Breast epithelium (tissue), 4 donors: ENCODE measurements around the gene PTPRH. TPM values are rescaled to one million over a fixed set of nuclear protein-coding genes. Genes with fewer than 3 reads are reported as not detected.

ENCODE experiments used
- DNase-seq, 2 donors: peaks; one replicate each; pipeline ENCODE4 v3.0.0-alpha.2; 2019; ENCODE audit warnings: low spot score in 2 of 2
- H3K27ac ChIP-seq, 2 donors: fragments of 200-600 bp; sonication (generic) in 1 of 2; one replicate each; pipeline ENCODE4 v1.5.1; 2016 to 2019; ENCODE audit warnings: mild to moderate bottlenecking in 1 of 2
- H3K27me3 ChIP-seq, 2 donors: fragments of 200-600 bp; sonication (generic) in 1 of 2; one replicate each; pipeline versions ENCODE4 v1.5.1 to v1.6.0; 2017 to 2019; ENCODE audit warnings: control low read depth in 1 of 2, mild to moderate bottlenecking in 1 of 2
- H3K36me3 ChIP-seq: fragments of 200-600 bp; one replicate; pipeline ENCODE4 v1.5.1; 2019
- H3K4me1 ChIP-seq, 2 donors: fragments of 200-600 bp; sonication (generic); one replicate each; pipeline ENCODE4 v1.5.1; 2016 to 2019; ENCODE audit warnings: control low read depth in 1 of 2
- H3K4me3 ChIP-seq, 3 donors: fragments of 200-600 bp; sonication (generic); 1 replicate in 2 of 3; 2 replicates in 1 of 3; pipeline ENCODE4 v1.5.1; 2016 to 2019; ENCODE audit warnings: mild to moderate bottlenecking in 3 of 3, moderate library complexity in 2 of 3
- H3K9me3 ChIP-seq, 2 donors: fragments of 200-600 bp; sonication (generic) in 1 of 2; one replicate each; pipeline ENCODE4 v1.5.1; 2016 to 2019; ENCODE audit warnings: control low read depth in 1 of 2
- POLR2A ChIP-seq: fragments of 450-650 bp; IDR thresholded peaks from one replicate; pipeline ENCODE4 v1.6.1; 2016; ENCODE audit warnings: antibody characterized with exemption, mild to moderate bottlenecking, moderate library complexity
- POLR2AphosphoS5 ChIP-seq, 3 donors: sonication (generic); formaldehyde crosslinking; IDR thresholded peaks; one replicate each; pipeline ENCODE4 v1.6.1; 2017; ENCODE audit warnings: antibody characterized with exemption in 3 of 3
- intact Hi-C: fragments of 100-400 bp; cut with DNase I; formaldehyde crosslinking; loops from one replicate; pipeline ENCODE4 v1.15.1; 2023; ENCODE audit warnings: low total_unique reads
- total RNA-seq, 3 donors: library from RNA; depleted of rRNA; stranded (reverse); fragments of >200 nt; gene quantifications; one replicate each; pipeline ENCODE4 v1.1.0, GENCODE V29; 2016
- TF ChIP-seq, protein P1 (sequence below), 3 donors: fragments of 450-650 bp; IDR thresholded peaks; one replicate each; pipeline ENCODE4 v1.5.1; 2016 to 2017; ENCODE audit warnings: antibody characterized with exemption in 3 of 3, mild to moderate bottlenecking in 3 of 3, moderate library complexity in 3 of 3

Gene PTPRH
- total RNA-seq, 3 donors from 2014 or later = 0.73 to 10.2 (median 2.1) TPM

GRCh38 chr19:55230329-55230728, 21.0 kb upstream of the PTPRH start:
- intact Hi-C loops = no loop called here
- Histone ChIP-seq H3K9me3 (no peaks in the 10 kb centered on the region), H3K4me1 (no peaks in the 10 kb centered on the region), H3K36me3 (peaks cover 18% of the 10 kb centered on the region), H3K27me3 (no peaks in the 10 kb centered on the region), H3K4me3 (no peak overlapping the region), H3K27ac (no peak overlapping the region)
- no peak for DNase-seq
- TF ChIP-seq POLR2A = no peak
- TF ChIP-seq POLR2AphosphoS5 (IDR thresholded peaks at IDR 0.05) = no peak
- TF ChIP-seq, protein P1, sequence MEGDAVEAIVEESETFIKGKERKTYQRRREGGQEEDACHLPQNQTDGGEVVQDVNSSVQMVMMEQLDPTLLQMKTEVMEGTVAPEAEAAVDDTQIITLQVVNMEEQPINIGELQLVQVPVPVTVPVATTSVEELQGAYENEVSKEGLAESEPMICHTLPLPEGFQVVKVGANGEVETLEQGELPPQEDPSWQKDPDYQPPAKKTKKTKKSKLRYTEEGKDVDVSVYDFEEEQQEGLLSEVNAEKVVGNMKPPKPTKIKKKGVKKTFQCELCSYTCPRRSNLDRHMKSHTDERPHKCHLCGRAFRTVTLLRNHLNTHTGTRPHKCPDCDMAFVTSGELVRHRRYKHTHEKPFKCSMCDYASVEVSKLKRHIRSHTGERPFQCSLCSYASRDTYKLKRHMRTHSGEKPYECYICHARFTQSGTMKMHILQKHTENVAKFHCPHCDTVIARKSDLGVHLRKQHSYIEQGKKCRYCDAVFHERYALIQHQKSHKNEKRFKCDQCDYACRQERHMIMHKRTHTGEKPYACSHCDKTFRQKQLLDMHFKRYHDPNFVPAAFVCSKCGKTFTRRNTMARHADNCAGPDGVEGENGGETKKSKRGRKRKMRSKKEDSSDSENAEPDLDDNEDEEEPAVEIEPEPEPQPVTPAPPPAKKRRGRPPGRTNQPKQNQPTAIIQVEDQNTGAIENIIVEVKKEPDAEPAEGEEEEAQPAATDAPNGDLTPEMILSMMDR (IDR thresholded peaks at IDR 0.05) = no peak

DNA sequence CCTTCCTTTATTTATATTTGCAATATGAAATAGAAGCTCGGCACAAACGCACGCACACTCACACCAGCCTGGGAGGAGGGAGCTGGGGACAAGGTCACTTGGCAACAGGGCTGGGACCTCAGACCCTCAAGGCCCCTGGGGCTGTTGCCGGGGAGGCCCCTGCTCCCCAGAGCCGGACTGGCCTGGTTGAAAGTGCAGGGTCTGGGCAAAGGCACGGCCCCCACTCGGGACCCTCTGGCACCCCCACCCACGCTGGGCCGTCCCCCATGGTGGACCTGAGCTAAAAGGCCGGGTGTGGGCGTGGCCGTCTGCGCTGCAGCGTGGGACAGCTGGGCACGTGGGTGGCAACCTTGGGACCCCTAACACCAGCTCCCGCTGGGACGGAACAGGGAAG, 20.5 kb upstream of the PTPRH start:
- TF ChIP-seq POLR2AphosphoS5 (IDR thresholded peaks at IDR 0.05) (no peak), POLR2A (no peak)
- TF ChIP-seq, protein P1 (IDR thresholded peaks at IDR 0.05) = no peak
- H3K9me3 ChIP-seq = no peaks in the 10 kb centered on the region
- intact Hi-C loops = no loop called here
- H3K27ac ChIP-seq = no peak overlapping the region
- no peak for DNase-seq
- H3K36me3 ChIP-seq = peaks cover 18% of the 10 kb centered on the region
- no peak overlapping the region for H3K4me3 ChIP-seq
- no peaks in the 10 kb centered on the region for H3K27me3 ChIP-seq
- H3K4me1 ChIP-seq = no peaks in the 10 kb centered on the region

- Histone ChIP-seq H3K36me3 (peaks cover 18% of the 10 kb centered on the region), H3K27ac (no peak overlapping the region)
- TF ChIP-seq POLR2A (no peak), POLR2AphosphoS5 (IDR thresholded peaks at IDR 0.05) (no peak)
- TF ChIP-seq, protein P1 (IDR thresholded peaks at IDR 0.05) = no peak
Measured at GRCh38 chr19:55229145-55229788, 20.0 kb upstream of the PTPRH start.

GRCh38 chr19:55228403-55229031, 19.2 kb upstream of the PTPRH start, which contains the start of gene TMEM86B:
TMEM86B (minus strand) TSS chr19:55228763; CDS start chr19:55228741, 22 bp downstream.
- no peaks in the 10 kb centered on the region for H3K4me1 ChIP-seq
- no peaks in the 10 kb centered on the region for H3K9me3 ChIP-seq
- no peak for DNase-seq
- no peaks in the 10 kb centered on the region for H3K27me3 ChIP-seq
- intact Hi-C loops = no loop called here
- no peak within 1 kb of the TSS for H3K27ac ChIP-seq
- H3K4me3 ChIP-seq = no peak within 1 kb of the TSS
- H3K36me3 ChIP-seq = peaks cover 18% of the 10 kb centered on the region
- TF ChIP-seq POLR2AphosphoS5 (IDR thresholded peaks at IDR 0.05) (no peak), POLR2A (no peak)
- TF ChIP-seq, protein P1 (IDR thresholded peaks at IDR 0.05) = no peak

More at GRCh38 chr19:55229145-55229788, 20.0 kb upstream of the PTPRH start:
- Histone ChIP-seq H3K27me3 (no peaks in the 10 kb centered on the region), H3K4me1 (no peaks in the 10 kb centered on the region), H3K4me3 (no peak overlapping the region), H3K9me3 (no peaks in the 10 kb centered on the region)
- intact Hi-C loops = no loop called here
- no peak for DNase-seq

- Histone ChIP-seq H3K4me3 (no peak overlapping the region), H3K9me3 (no peaks in the 10 kb centered on the region), H3K27me3 (no peaks in the 10 kb centered on the region), H3K36me3 (peaks cover 18% of the 10 kb centered on the region), H3K27ac (no peak overlapping the region), H3K4me1 (no peaks in the 10 kb centered on the region)
- intact Hi-C loops = no loop called here
- TF ChIP-seq, protein P1 (IDR thresholded peaks at IDR 0.05) = no peak
- no peak for TF ChIP-seq POLR2A
- TF ChIP-seq POLR2AphosphoS5 (IDR thresholded peaks at IDR 0.05) = no peak
- DNase-seq = no peak
Measured at GRCh38 chr19:55228015-55228391, 18.7 kb upstream of the PTPRH start.
